ENCODE results near the gene TNK2.

DNA sequence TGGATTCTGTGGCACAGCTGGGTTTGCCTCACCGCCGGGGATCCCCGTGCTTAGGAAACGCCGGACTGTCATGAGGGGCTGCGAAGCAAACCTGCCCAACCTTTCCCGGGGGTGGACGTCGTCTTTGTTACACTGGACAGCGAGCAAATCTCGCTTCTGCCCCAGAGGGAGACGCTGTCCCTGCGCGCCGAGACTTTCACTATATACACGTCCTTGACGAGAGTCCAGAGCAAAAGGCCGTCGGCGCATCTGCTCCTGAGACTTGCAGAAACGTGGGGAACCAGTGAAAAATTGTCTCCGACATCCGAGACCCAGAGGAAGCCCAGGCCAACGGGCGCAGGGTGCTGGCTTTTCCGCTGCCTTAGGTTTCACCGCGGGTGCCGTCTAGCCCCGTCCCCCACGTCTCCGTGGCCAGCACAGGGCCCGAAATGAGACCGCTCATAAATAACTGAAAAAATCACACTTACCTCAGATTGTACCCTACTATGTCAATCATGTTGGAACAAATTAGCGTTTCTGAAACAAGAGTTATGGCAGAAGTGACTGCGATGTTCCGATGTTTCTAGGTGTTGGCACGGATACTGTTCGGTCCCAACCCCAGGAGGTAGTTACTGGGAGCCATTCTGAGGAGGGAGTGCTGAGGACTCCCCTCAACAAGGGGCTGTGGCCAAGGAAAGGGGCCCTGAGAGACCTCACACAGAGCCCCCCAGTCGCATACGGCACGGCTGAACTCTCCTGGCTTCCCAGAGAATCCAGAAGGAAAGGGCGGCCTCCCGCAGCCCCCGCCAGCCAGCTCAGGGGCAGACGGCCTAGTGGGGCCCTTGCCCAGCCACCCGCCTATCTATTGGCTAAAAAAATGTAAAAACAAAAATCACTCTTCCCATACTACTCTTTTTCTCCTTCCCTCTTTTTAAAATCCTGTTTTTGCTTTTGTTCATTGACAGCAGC is 82.2 kb downstream of the TNK2 start:
- TF ChIP-seq, protein P1, sequence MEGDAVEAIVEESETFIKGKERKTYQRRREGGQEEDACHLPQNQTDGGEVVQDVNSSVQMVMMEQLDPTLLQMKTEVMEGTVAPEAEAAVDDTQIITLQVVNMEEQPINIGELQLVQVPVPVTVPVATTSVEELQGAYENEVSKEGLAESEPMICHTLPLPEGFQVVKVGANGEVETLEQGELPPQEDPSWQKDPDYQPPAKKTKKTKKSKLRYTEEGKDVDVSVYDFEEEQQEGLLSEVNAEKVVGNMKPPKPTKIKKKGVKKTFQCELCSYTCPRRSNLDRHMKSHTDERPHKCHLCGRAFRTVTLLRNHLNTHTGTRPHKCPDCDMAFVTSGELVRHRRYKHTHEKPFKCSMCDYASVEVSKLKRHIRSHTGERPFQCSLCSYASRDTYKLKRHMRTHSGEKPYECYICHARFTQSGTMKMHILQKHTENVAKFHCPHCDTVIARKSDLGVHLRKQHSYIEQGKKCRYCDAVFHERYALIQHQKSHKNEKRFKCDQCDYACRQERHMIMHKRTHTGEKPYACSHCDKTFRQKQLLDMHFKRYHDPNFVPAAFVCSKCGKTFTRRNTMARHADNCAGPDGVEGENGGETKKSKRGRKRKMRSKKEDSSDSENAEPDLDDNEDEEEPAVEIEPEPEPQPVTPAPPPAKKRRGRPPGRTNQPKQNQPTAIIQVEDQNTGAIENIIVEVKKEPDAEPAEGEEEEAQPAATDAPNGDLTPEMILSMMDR (IDR thresholded peaks at IDR 0.05; ENCODE audit: borderline replicate concordance, extremely low read depth, low read length, poor library complexity, severe bottlenecking), result no peak
- no peak for TF ChIP-seq EZH2 (IDR thresholded peaks at IDR 0.05; ENCODE audit: borderline replicate concordance, low read depth, low read length, severe bottlenecking)

Measured in DND-41 (cell line).